H1 (cell line): Measurements from ENCODE around the gene RANBP6. TPM values are rescaled to one million over a fixed set of nuclear protein-coding genes. Genes with fewer than 3 reads are reported as not detected.

ENCODE experiments used
- CTCF ChIA-PET: fragments of 300-600 bp; sonication (Branson Sonifier 250); formaldehyde crosslinking; loops from one replicate; lab custom pipeline; 2021; ENCODE audit not compliant: partially characterized antibody; lab: Charles Lee
- POLR2A ChIA-PET: fragments of 300-600 bp; sonication (Branson Sonifier 250); formaldehyde crosslinking; loops from one replicate; lab custom pipeline; 2021; ENCODE audit warnings: inconsistent platforms; ENCODE audit not compliant: partially characterized antibody; lab: Charles Lee
- DNase-seq, 2 experiments: peaks; one replicate each; pipeline versions ENCODE4 v3.0.0 to v3.0.0-alpha.2; 2010 to 2022; ENCODE audit warnings: low spot score in 2 of 2, low read depth in 1 of 2, mixed read lengths in 1 of 2
- FAIRE-seq: peaks from 2 replicates; lab custom pipeline; 2011; peaks lifted over from hg19 to GRCh38; lab: Jason Lieb, UNC
- H2AFZ ChIP-seq: 2 replicates; pipeline ENCODE4 v1.8.1; 2012; ENCODE audit warnings: low read length, inconsistent platforms
- H2AK5ac ChIP-seq: 2 replicates; pipeline ENCODE4 v1.6.1; 2013; ENCODE audit warnings: low read depth, low read length
- H2BK120ac ChIP-seq: replicated peaks from 2 replicates; pipeline ENCODE3; 2013; ENCODE audit warnings: low read depth, low read length, inconsistent platforms
- H2BK12ac ChIP-seq: 2 replicates; pipeline ENCODE4 v1.6.1; 2013; ENCODE audit warnings: low read depth, low read length
- H2BK15ac ChIP-seq: 2 replicates; pipeline ENCODE4 v1.6.1; 2013; ENCODE audit warnings: low read length
- H2BK20ac ChIP-seq: 2 replicates; pipeline ENCODE4 v1.6.1; 2013; ENCODE audit warnings: low read length
- H2BK5ac ChIP-seq: 2 replicates; pipeline ENCODE4 v1.6.1; 2013; ENCODE audit warnings: low read depth, low read length
- H3K14ac ChIP-seq: 2 replicates; pipeline ENCODE4 v1.6.1; 2013; ENCODE audit warnings: inconsistent platforms; ENCODE audit not compliant: insufficient read length
- H3K18ac ChIP-seq: 2 replicates; pipeline ENCODE4 v1.6.1; 2013; ENCODE audit warnings: low read length; ENCODE audit errors: extremely low read depth
- H3K23ac ChIP-seq: 2 replicates; pipeline ENCODE4 v1.6.1; 2013; ENCODE audit warnings: inconsistent platforms; ENCODE audit not compliant: insufficient read length
- H3K23me2 ChIP-seq: 2 replicates; pipeline ENCODE4 v1.6.1; 2013; ENCODE audit warnings: low read depth, low read length
- H3K27ac ChIP-seq: 2 replicates; pipeline ENCODE4 v1.6.1; 2011; ENCODE audit warnings: low read depth, low read length, inconsistent platforms
- H3K27me3 ChIP-seq, 4 experiments: replicated peaks in 1 of 4; 1 replicate in 1 of 4; 2 replicates in 3 of 4; pipeline versions ENCODE4 v1.6.1 to v1.8.1; 2011 to 2013; ENCODE audit warnings: low read length in 3 of 4, mild to moderate bottlenecking in 3 of 4, inconsistent platforms in 2 of 4, mixed read lengths in 2 of 4, moderate library complexity in 1 of 4; ENCODE audit not compliant: control insufficient read depth in 3 of 4, insufficient read depth in 3 of 4; ENCODE audit errors: extremely low read depth in 1 of 4
- H3K36me3 ChIP-seq, 4 experiments: 2 replicates each; pipeline versions ENCODE4 v1.6.1 to v1.8.1; 2011 to 2013; ENCODE audit warnings: mild to moderate bottlenecking in 4 of 4, low read length in 3 of 4, moderate library complexity in 2 of 4, control low read depth in 1 of 4, inconsistent platforms in 1 of 4; ENCODE audit not compliant: insufficient read depth in 4 of 4, control insufficient read depth in 2 of 4
- H3K4ac ChIP-seq: replicated peaks from 2 replicates; pipeline ENCODE3; 2013; ENCODE audit warnings: low read length, low read depth, mixed read lengths, inconsistent platforms; ENCODE audit not compliant: insufficient read length
- H3K4me1 ChIP-seq, 4 experiments: replicated peaks in 1 of 4; 1 replicate in 1 of 4; 2 replicates in 3 of 4; pipeline versions ENCODE4 v1.6.1 to v1.8.1; 2011 to 2013; ENCODE audit warnings: low read length in 3 of 4, inconsistent platforms in 2 of 4, mixed read lengths in 1 of 4; ENCODE audit not compliant: insufficient read depth in 4 of 4, control insufficient read depth in 3 of 4
- H3K4me2 ChIP-seq, 2 experiments: 2 replicates each; pipeline versions ENCODE4 v1.6.1 to v1.8.1; 2011 to 2013; ENCODE audit warnings: low read depth in 2 of 2, low read length in 2 of 2, control low read depth in 1 of 2, inconsistent platforms in 1 of 2, mild to moderate bottlenecking in 1 of 2; ENCODE audit not compliant: insufficient read depth in 1 of 2
- H3K4me3 ChIP-seq, 4 experiments: fragments of 200-600, 300-600 bp in 1 of 4; sonication (generic), shearing (Covaris generic), sonication (Bioruptor Twin) in 1 of 4; 2 replicates each; pipeline versions ENCODE4 v1.5.1 to v1.8.1; 2011 to 2016; ENCODE audit warnings: low read length in 4 of 4, low read depth in 3 of 4, control low read depth in 2 of 4, inconsistent platforms in 2 of 4, mild to moderate bottlenecking in 2 of 4, mixed read lengths in 1 of 4, moderate library complexity in 1 of 4; ENCODE audit not compliant: insufficient read depth in 2 of 4; ENCODE audit errors: extremely low read depth in 1 of 4
- H3K56ac ChIP-seq: replicated peaks from 2 replicates; pipeline ENCODE3; 2013; ENCODE audit warnings: low read depth, mild to moderate bottlenecking, mixed read lengths, low read length, inconsistent platforms; ENCODE audit not compliant: insufficient read length
- H3K79me1 ChIP-seq: 2 replicates; pipeline ENCODE4 v1.6.1; 2013; ENCODE audit warnings: low read depth, low read length, control low read depth
- H3K79me2 ChIP-seq, 2 experiments: 2 replicates each; pipeline versions ENCODE4 v1.6.1 to v1.8.1; 2012 to 2013; ENCODE audit warnings: low read length in 2 of 2, mild to moderate bottlenecking in 2 of 2, inconsistent platforms in 1 of 2; ENCODE audit not compliant: insufficient read depth in 2 of 2, control insufficient read depth in 1 of 2
- H3K9ac ChIP-seq, 4 experiments: replicated peaks in 1 of 4; 1 replicate in 1 of 4; 2 replicates in 3 of 4; pipeline versions ENCODE4 v1.6.1 to v1.8.1; 2011 to 2013; ENCODE audit warnings: low read depth in 3 of 4, low read length in 3 of 4, control low read depth in 2 of 4, mild to moderate bottlenecking in 2 of 4, moderate library complexity in 2 of 4, inconsistent platforms in 1 of 4; ENCODE audit errors: extremely low read depth in 1 of 4
- H3K9me3 ChIP-seq, 2 experiments: 2 replicates each; pipeline versions ENCODE4 v1.6.1 to v1.8.1; 2012 to 2013; ENCODE audit warnings: mild to moderate bottlenecking in 2 of 2, moderate library complexity in 2 of 2, control low read depth in 1 of 2, inconsistent platforms in 1 of 2, low read depth in 1 of 2, low read length in 1 of 2, mixed read lengths in 1 of 2; ENCODE audit not compliant: insufficient read depth in 2 of 2
- H4K20me1 ChIP-seq, 2 experiments: replicated peaks in 1 of 2; 2 replicates each; pipeline versions ENCODE3 to v1.8.1; 2011 to 2013; ENCODE audit warnings: inconsistent platforms in 2 of 2, low read length in 2 of 2, mild to moderate bottlenecking in 1 of 2; ENCODE audit not compliant: insufficient read depth in 2 of 2, control insufficient read depth in 1 of 2
- H4K5ac ChIP-seq: 2 replicates; pipeline ENCODE4 v1.6.1; 2013; ENCODE audit warnings: low read length, low read depth, mixed read lengths, inconsistent platforms; ENCODE audit not compliant: insufficient read length
- H4K8ac ChIP-seq: 2 replicates; pipeline ENCODE4 v1.8.0; 2013; ENCODE audit warnings: mild to moderate bottlenecking, moderate library complexity, low read length, inconsistent platforms; ENCODE audit not compliant: insufficient read depth; ENCODE audit errors: extremely low read depth
- H4K91ac ChIP-seq: replicated peaks from 2 replicates; pipeline ENCODE3; 2013; ENCODE audit warnings: low read length, mixed read lengths, inconsistent platforms; ENCODE audit not compliant: insufficient read length
- RFX5 ChIP-seq: IDR thresholded peaks from 2 replicates; pipeline ENCODE4 v1.6.1; 2011; ENCODE audit warnings: low read depth, low read length, improper control_type of control experiment, borderline replicate concordance
- WGBS, 2 experiments: shearing (Covaris generic) in 1 of 2; methylation state at CpG; one replicate each; pipeline versions ENCODE4 v1.1.6 to v1.1.7; 2013 to 2015; ENCODE audit warnings: low lambda C conversion rate in 2 of 2, mixed read lengths in 2 of 2, inconsistent platforms in 1 of 2, low coverage in 1 of 2, missing lambda C conversion rate in 1 of 2; ENCODE audit not compliant: insufficient replicate concordance in 2 of 2, insufficient coverage in 1 of 2, insufficient read length in 1 of 2; ENCODE audit errors: extremely low coverage in 1 of 2, missing lambda C conversion rate in 1 of 2; 5-methylcytosine and 5-hydroxymethylcytosine counted together
- polyA plus RNA-seq, 7 experiments: library from polyadenylated mRNA; depleted of rRNA in 3 of 7; stranded (reverse) in 5 of 7; unstranded in 2 of 7; fragments of >200 nt in 5 of 7; fragments of 200-250 nt in 2 of 7; gene quantifications; 1 replicate in 5 of 7; 2 replicates in 1 of 7; 4 replicates in 1 of 7; pipeline versions ENCODE4 v1.2.1 to v1.2.3, GENCODE V29; 2011 to 2013; ENCODE audit warnings: missing spikeins in 2 of 7, mixed read lengths in 2 of 7
- total RNA-seq: library from RNA; stranded (reverse); fragmentation: NEBNext Ultra II Directional; extraction: Animal tissue kit (Norgen Biotek cat#: 25700); gene quantifications from 2 replicates; pipeline ENCODE4 v1.2.1, GENCODE V29; 2021

RANBP6 gene
- total and polyA plus RNA-seq, 2 of the 8 experiments (the other 6 are each of a cell fraction or from before 2014, with no cell fraction given), result 5.7 to 18.8 TPM

GRCh38 chr9:5976674-5977397 is 38.6 kb downstream of the RANBP6 start:
- Histone ChIP-seq H3K14ac (no peak overlapping the region), H3K27ac (no peak overlapping the region; the same call in 1 of the 2 replicates), H3K4me2 (no peak overlapping the region), H2BK15ac (no peak overlapping the region), H4K8ac (no peak overlapping the region), H3K18ac (no peak overlapping the region), H3K9me3 (no peaks in the 10 kb centered on the region), H4K91ac (no peak overlapping the region), H4K20me1 (no peaks in the 10 kb centered on the region), H3K27me3 (no peaks in the 10 kb centered on the region), H3K4me1 (no peaks in the 10 kb centered on the region), H3K4me3 (no peak overlapping the region), H3K23me2 (no peaks in the 10 kb centered on the region), H2AFZ (no peak overlapping the region), H3K4ac (no peak overlapping the region), H3K36me3 (0 out of 8 replicates have a peak, but pooled peaks cover 0 to 3% (median 0%) of the 10 kb centered on the region in 4 experiments), H3K23ac (no peak overlapping the region), H2BK120ac (no peak overlapping the region), H2AK5ac (no peak overlapping the region), H3K79me2 (no peaks in the 10 kb centered on the region), H2BK5ac (no peak overlapping the region), H2BK12ac (no peak overlapping the region), H3K79me1 (no peaks in the 10 kb centered on the region), H3K56ac (no peak overlapping the region), H2BK20ac (no peak overlapping the region), H4K5ac (no peak overlapping the region), H3K9ac (no peak overlapping the region)
- POLR2A ChIA-PET, result no interaction called here
- 91% methylated on average over 2 of the region's 2 CpGs; no CpG with 5 or more reads in 1 of the 2 experiments for WGBS, 2 experiments
- CTCF ChIA-PET, result interaction anchor here (1.2 kb wide), 1 partner anchor 16 kb away, joined by 4 read pairs; no protein-coding TSS in a partner anchor
- no peak for DNase-seq
- FAIRE-seq, result no peak
- no peak for TF ChIP-seq RFX5
